Endodermal cell (in vitro differentiated cells): Measurements from ENCODE around the gene AATF. TPM values are rescaled to one million over a fixed set of nuclear protein-coding genes. Genes with fewer than 3 reads are reported as not detected.

Experiments
- DNase-seq: peaks from one replicate; pipeline ENCODE4 v3.0.0-alpha.2; 2017
- H3K27ac ChIP-seq: 2 replicates; pipeline ENCODE4 v1.5.1; 2013; ENCODE audit warnings: mild to moderate bottlenecking, low read depth, low read length, moderate library complexity
- H3K27me3 ChIP-seq: 2 replicates; pipeline ENCODE4 v1.6.1; 2013; ENCODE audit warnings: mild to moderate bottlenecking, low read length, moderate library complexity; ENCODE audit not compliant: insufficient read depth, control insufficient read depth, poor library complexity, severe bottlenecking
- H3K36me3 ChIP-seq: 2 replicates; pipeline ENCODE4 v1.7.0; 2013; ENCODE audit warnings: mild to moderate bottlenecking, low read length, moderate library complexity; ENCODE audit not compliant: control insufficient read depth, insufficient read depth
- H3K4me1 ChIP-seq: one replicate; pipeline ENCODE4 v1.7.0; 2013; ENCODE audit warnings: low read length; ENCODE audit not compliant: control insufficient read depth, insufficient read depth
- H3K4me3 ChIP-seq: 2 replicates; pipeline ENCODE4 v1.5.1; 2013; ENCODE audit warnings: mild to moderate bottlenecking, low read length, moderate library complexity
- H3K9ac ChIP-seq: 2 replicates; pipeline ENCODE4 v1.6.1; 2013; ENCODE audit warnings: mild to moderate bottlenecking, low read length, moderate library complexity; ENCODE audit not compliant: poor library complexity, severe bottlenecking; ENCODE audit errors: extremely low read depth
- H3K9me3 ChIP-seq: 2 replicates; pipeline ENCODE4 v1.6.1; 2013; ENCODE audit warnings: mild to moderate bottlenecking, low read length, moderate library complexity; ENCODE audit not compliant: control insufficient read depth
- H3K27ac Mint-ChIP-seq: 2 replicates; pipeline ENCODE4 v1.8.0; 2020; ENCODE audit warnings: mixed read lengths
- H3K27me3 Mint-ChIP-seq: 2 replicates; pipeline ENCODE4 v1.8.0; 2021; ENCODE audit warnings: mild to moderate bottlenecking, mixed read lengths; ENCODE audit not compliant: insufficient read depth
- H3K36me3 Mint-ChIP-seq: 2 replicates; pipeline ENCODE4 v1.8.0; 2020; ENCODE audit warnings: low read depth, mixed read lengths
- H3K4me1 Mint-ChIP-seq: 2 replicates; pipeline ENCODE4 v1.8.0; 2020; ENCODE audit warnings: mixed read lengths
- H3K4me3 Mint-ChIP-seq: 2 replicates; pipeline ENCODE4 v1.8.0; 2020; ENCODE audit warnings: mild to moderate bottlenecking, moderate library complexity, mixed read lengths
- H3K9me3 Mint-ChIP-seq: 2 replicates; pipeline ENCODE4 v1.8.0; 2020; ENCODE audit warnings: mild to moderate bottlenecking, mixed read lengths
- CTCF ChIP-seq: fragments of 200-600 bp; sonication (generic); conservative IDR thresholded peaks from 2 replicates; pipeline ENCODE4 v1.5.0; 2021; ENCODE audit warnings: antibody characterized with exemption, mild to moderate bottlenecking
- WGBS, 2 experiments: methylation state at CpG; one replicate each; pipeline versions ENCODE4 v1.1.5 to v1.1.7; 2013; ENCODE audit warnings: missing lambda C conversion rate in 2 of 2, mixed read lengths in 1 of 2; ENCODE audit not compliant: insufficient coverage in 1 of 2, insufficient read length in 1 of 2; 5-methylcytosine and 5-hydroxymethylcytosine counted together
- total RNA-seq, 2 donors: library from RNA; stranded (reverse); fragmentation: NEBNext Ultra II Directional in 1 of 2; extraction: Animal tissue kit (Norgen Biotek cat#: 25700) in 1 of 2; gene quantifications; 2 replicates in 1 of 2; 3 replicates in 1 of 2; pipeline ENCODE4 v1.2.1, GENCODE V29; 2021

AATF gene
- total RNA-seq, 2 donors from 2014 or later = 90.7 TPM

GRCh38 chr17:36938566-36939051, 10.1 kb upstream of the AATF start:
- Mint-ChIP-seq H3K27ac (peak overlapping the region; percentile 81), H3K36me3 (peaks cover 53% of the 10 kb centered on the region), H3K4me3 (peak overlapping the region; percentile 98), H3K27me3 (peaks cover 74% of the 10 kb centered on the region), H3K9me3 (no peaks in the 10 kb centered on the region), H3K4me1 (peaks cover 24% of the 10 kb centered on the region)
- 0 to 1% methylated on average over 21 to 25 of the region's 25 CpGs for WGBS, 2 experiments
- DNase-seq = no peak
- no peak for TF ChIP-seq CTCF
- Histone ChIP-seq H3K9ac (peak overlapping the region; percentile 71), H3K9me3 (no peaks in the 10 kb centered on the region), H3K36me3 (peaks cover 47% of the 10 kb centered on the region), H3K27ac (no peak overlapping the region), H3K4me1 (peaks cover 23% of the 10 kb centered on the region), H3K27me3 (peaks cover 82% of the 10 kb centered on the region), H3K4me3 (peak overlapping the region; percentile 99)

GRCh38 chr17:36939052-36939801, 9.5 kb upstream of the AATF start:
- no peaks in the 10 kb centered on the region for H3K9me3 Mint-ChIP-seq
- H3K27ac ChIP-seq = no peak overlapping the region
- H3K4me3 ChIP-seq = peak overlapping the region; percentile 99
- peak; percentile 75 for DNase-seq
- peak overlapping the region; percentile 81 for H3K27ac Mint-ChIP-seq
- H3K4me1 Mint-ChIP-seq = peaks cover 22% of the 10 kb centered on the region
- no peaks in the 10 kb centered on the region for H3K9me3 ChIP-seq
- H3K27me3 ChIP-seq = peaks cover 80% of the 10 kb centered on the region
- peak overlapping the region; percentile 98 for H3K4me3 Mint-ChIP-seq
- WGBS, 2 experiments = 1% methylated on average over 37 to 43 of the region's 43 CpGs
- H3K27me3 Mint-ChIP-seq = peaks cover 74% of the 10 kb centered on the region
- H3K36me3 Mint-ChIP-seq = peaks cover 50% of the 10 kb centered on the region
- peaks cover 22% of the 10 kb centered on the region for H3K4me1 ChIP-seq
- peak overlapping the region; percentile 71 for H3K9ac ChIP-seq
- peaks cover 45% of the 10 kb centered on the region for H3K36me3 ChIP-seq
- TF ChIP-seq CTCF = no peak

- H3K27ac Mint-ChIP-seq = peak overlapping the region; percentile 90
- Histone ChIP-seq H3K4me1 (peaks cover 22% of the 10 kb centered on the region), H3K27ac (no peak overlapping the region), H3K9ac (peak overlapping the region; percentile 71), H3K9me3 (no peaks in the 10 kb centered on the region), H3K27me3 (peaks cover 83% of the 10 kb centered on the region), H3K36me3 (peaks cover 44% of the 10 kb centered on the region), H3K4me3 (peak overlapping the region; percentile 99)
- peaks cover 79% of the 10 kb centered on the region for H3K27me3 Mint-ChIP-seq
- H3K36me3 Mint-ChIP-seq = peaks cover 49% of the 10 kb centered on the region
- no peak for DNase-seq
- no peaks in the 10 kb centered on the region for H3K9me3 Mint-ChIP-seq
- peaks cover 27% of the 10 kb centered on the region for H3K4me1 Mint-ChIP-seq
- H3K4me3 Mint-ChIP-seq = peak overlapping the region; percentile 98
- TF ChIP-seq CTCF = no peak
- WGBS, 2 experiments = 2% methylated on average over 10 to 23 of the region's 26 CpGs
These were observed 8.9 kb upstream of the AATF start for GRCh38 chr17:36939802-36940312.
